GM12873 (cell line): ENCODE measurements around the gene DYNC2I2.

Source experiments
- TF ChIP-seq, protein P1 (sequence below): IDR thresholded peaks from 2 replicates; pipeline ENCODE4 v1.5.1; 2012; ENCODE audit warnings: low read depth, mild to moderate bottlenecking, moderate library complexity, low read length, control low read depth; ENCODE audit not compliant: insufficient read depth; ENCODE audit errors: missing control alignments

Gene DYNC2I2

DNA sequence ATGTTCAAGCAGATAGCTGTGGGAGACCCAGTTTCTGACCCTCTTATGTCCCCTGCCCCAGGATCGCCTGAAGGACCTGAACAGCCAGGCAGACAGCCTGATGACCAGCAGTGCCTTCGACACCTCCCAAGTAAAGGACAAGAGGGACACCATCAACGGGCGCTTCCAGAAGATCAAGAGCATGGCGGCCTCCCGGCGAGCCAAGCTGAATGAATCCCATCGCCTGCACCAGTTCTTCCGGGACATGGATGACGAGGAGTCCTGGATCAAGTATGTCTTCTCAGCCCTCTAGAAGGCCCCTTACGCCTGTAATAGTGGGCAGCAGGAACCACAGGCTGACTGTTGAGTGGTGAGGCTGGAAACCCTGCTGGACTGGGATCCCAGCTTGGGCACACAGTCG is 41.1 kb downstream of the DYNC2I2 start:
- TF ChIP-seq, protein P1, sequence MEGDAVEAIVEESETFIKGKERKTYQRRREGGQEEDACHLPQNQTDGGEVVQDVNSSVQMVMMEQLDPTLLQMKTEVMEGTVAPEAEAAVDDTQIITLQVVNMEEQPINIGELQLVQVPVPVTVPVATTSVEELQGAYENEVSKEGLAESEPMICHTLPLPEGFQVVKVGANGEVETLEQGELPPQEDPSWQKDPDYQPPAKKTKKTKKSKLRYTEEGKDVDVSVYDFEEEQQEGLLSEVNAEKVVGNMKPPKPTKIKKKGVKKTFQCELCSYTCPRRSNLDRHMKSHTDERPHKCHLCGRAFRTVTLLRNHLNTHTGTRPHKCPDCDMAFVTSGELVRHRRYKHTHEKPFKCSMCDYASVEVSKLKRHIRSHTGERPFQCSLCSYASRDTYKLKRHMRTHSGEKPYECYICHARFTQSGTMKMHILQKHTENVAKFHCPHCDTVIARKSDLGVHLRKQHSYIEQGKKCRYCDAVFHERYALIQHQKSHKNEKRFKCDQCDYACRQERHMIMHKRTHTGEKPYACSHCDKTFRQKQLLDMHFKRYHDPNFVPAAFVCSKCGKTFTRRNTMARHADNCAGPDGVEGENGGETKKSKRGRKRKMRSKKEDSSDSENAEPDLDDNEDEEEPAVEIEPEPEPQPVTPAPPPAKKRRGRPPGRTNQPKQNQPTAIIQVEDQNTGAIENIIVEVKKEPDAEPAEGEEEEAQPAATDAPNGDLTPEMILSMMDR: no peak

DNA sequence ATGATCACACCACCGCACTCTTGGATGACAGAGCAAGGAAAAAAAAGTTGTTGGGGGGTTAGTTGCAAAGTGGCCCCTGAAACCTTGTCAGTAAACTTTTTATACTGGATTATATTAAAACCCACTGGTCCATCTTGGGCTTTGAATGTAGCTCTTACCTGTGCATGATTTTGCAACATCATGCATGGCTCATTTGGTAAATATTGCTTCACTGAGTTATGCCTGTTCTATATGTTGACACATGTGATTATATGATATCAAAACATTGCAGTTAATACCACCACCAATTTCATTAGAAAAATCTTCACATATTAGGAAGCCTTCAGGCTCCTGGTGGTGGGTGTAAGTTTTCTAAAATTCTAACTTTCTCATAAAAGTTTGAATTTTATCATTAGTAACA is 41.9 kb downstream of the DYNC2I2 start:
- TF ChIP-seq, protein P1: no peak

DNA sequence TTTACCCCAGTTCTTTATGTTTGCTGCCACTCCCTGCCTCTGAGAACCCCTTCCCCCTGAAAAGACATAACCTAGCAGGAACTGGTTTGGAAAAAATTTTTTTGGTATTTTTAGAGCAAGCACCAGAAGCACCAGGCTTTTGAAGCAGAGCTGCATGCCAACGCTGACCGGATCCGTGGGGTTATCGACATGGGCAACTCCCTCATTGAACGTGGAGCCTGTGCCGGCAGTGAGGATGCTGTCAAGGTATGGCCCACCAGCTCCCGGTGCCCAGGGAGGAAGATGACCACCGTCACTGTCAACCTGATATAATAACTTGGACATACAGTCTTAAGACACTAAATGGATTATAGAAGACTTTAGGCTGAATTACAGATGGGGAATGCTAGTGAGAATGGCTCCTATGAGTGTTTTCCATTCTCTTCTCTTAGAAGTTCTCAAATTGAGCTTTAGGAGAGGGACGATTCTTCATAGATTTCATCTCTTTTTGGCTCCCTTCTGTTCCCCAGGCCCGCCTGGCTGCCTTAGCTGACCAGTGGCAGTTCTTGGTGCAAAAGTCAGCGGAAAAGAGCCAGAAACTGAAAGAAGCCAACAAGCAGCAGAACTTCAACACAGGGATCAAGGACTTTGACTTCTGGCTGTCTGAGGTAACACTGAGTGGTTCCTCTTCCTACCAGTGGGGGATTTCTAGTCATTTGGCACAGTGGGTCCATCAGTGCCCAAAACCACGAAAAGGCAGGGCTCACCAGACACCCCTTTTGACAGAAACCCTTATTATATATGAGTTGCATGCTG is 44.9 kb downstream of the DYNC2I2 start:
- TF ChIP-seq, protein P1: no peak

DNA sequence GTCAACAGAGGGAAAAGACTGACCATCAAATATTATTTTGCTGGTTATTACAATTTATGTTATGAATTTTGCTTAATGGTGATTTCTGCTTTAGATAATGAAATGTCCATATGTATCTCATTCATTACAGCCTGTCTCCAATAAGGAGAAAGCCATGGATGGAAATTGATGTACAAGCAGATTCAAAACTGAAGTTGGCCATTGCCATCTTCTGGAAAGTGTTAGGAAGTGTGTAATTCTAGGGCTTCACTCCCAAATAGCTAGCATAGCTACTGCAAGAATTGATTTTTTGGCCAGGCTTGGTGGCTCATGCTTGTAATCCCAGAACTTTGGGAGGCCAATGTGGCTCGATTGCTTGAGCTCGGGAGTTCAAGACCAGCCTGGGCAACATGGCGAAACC is 45.8 kb downstream of the DYNC2I2 start:
- TF ChIP-seq, protein P1: no peak

DNA sequence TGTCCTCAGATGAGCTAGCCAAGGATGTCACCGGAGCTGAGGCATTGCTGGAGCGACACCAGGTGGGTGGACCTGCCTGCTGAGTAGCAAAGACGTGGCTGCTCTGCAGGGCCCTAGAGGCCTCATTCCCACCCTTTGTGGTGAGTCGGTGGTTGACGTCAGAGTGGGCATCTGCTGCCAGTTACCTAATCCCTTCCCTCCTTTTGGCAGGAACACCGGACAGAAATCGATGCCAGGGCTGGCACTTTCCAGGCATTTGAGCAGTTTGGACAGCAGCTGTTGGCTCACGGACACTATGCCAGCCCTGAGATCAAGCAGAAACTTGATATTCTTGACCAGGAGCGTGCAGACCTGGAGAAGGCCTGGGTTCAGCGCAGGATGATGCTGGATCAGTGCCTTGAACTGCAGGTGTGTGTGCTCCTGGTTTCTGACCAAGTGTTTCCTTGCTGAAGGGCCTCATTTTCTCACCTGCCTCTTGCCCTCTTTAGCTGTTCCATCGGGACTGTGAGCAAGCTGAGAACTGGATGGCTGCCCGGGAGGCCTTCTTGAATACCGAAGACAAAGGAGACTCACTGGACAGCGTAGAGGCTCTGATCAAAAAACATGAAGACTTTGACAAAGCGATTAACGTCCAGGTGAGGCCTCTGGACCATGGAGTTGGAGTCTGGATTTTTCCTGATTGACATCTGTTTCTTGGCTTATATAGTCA is 48.9 kb downstream of the DYNC2I2 start:
- TF ChIP-seq, protein P1: no peak

DNA sequence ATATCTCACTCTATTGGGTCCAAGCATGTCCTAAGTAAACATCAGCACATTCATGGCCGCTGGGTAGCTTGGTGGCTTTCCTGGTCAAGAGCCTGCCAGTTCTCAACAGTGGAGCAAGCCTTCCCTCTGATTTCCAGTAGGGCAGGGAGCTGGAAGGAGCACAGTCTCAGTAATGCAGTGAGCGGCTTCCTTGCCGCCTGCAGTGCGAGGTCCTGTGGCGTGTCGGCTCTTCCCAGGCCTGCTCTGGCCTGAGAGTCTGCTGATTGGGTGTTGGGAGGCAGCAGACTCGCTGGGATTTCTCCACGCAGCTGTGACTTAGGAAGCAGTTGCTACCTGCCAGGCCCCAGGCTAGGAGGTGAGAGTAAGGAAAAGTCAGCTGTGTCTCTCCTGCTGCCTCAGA is 53.0 kb downstream of the DYNC2I2 start:
- TF ChIP-seq, protein P1: no peak

DNA sequence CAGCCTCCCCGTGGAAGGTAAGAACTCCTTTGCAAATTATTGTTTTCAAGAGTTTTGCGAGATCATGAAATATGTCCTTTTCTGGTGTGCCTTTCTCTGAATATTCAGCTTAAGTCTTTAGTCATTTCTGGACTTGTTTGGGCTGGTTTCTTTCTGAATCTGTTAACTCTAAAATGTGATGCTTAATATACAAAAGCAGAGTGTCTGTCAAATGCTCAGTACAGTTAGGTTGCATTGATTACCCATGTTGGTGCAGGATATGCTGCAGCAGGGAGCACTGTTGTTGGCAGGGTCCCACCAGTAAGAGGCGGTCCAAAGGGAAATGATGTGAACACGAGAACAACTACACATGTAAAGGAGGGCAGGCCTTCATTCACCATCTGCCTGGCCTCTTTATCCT is 56.5 kb downstream of the DYNC2I2 start:
- TF ChIP-seq, protein P1: no peak
